ENCODE data around the gene CSMD2. TPM values are rescaled to one million over a fixed set of nuclear protein-coding genes. Genes with fewer than 3 reads are reported as not detected.
A peak's percentile ranks its signal among the peaks of the same experiment; 100 is the strongest.

CSMD2 gene
- total RNA-seq, 3 donors from 2014 or later, result 0.12 to 0.41 (median 0.28) TPM

- H3K4me1 ChIP-seq (ENCODE audit: low read depth), result no peaks in the 10 kb centered on the region
- ATAC-seq, result no peak
- H3K4me3 ChIP-seq, result no peak overlapping the region
- DNase-seq, result no peak
- intact Hi-C loops (cut with DNase I, micrococcal nuclease), result no loop called here
- TF ChIP-seq CTCF (IDR thresholded peaks at IDR 0.05), result no peak
- H3K9me3 ChIP-seq, result no peaks in the 10 kb centered on the region
- no peaks in the 10 kb centered on the region for H3K36me3 ChIP-seq (ENCODE audit: low read depth)
These were observed 402.1 kb downstream of the CSMD2 start for GRCh38 chr1:33762962-33763361.

GRCh38 chr1:33762109-33762830 is 402.8 kb downstream of the CSMD2 start:
- no peak for TF ChIP-seq CTCF (IDR thresholded peaks at IDR 0.05)
- ATAC-seq (no peak), DNase-seq (no peak)
- H3K4me1 ChIP-seq (ENCODE audit: low read depth), result no peaks in the 10 kb centered on the region
- no peak overlapping the region for H3K4me3 ChIP-seq
- H3K9me3 ChIP-seq, result no peaks in the 10 kb centered on the region
- intact Hi-C loops (cut with DNase I, micrococcal nuclease), result no loop called here
- no peaks in the 10 kb centered on the region for H3K36me3 ChIP-seq (ENCODE audit: low read depth)

GRCh38 chr1:33758698-33759097 is 406.3 kb downstream of the CSMD2 start:
- ATAC-seq (peak; percentile 48), DNase-seq (peak in 1 of 3 donors; percentile 10)
- Histone ChIP-seq H3K36me3 (ENCODE audit: low read depth) (no peaks in the 10 kb centered on the region), H3K4me1 (ENCODE audit: low read depth) (no peaks in the 10 kb centered on the region), H3K9me3 (no peaks in the 10 kb centered on the region), H3K4me3 (no peak overlapping the region)
- intact Hi-C loops (cut with DNase I, micrococcal nuclease), result no loop called here
- no peak for TF ChIP-seq CTCF (IDR thresholded peaks at IDR 0.05)

- DNase-seq (no peak), ATAC-seq (no peak)
- TF ChIP-seq CTCF (IDR thresholded peaks at IDR 0.05), result no peak
- Histone ChIP-seq H3K4me1 (ENCODE audit: low read depth) (no peaks in the 10 kb centered on the region), H3K4me3 (no peak overlapping the region), H3K9me3 (no peaks in the 10 kb centered on the region), H3K36me3 (ENCODE audit: low read depth) (no peaks in the 10 kb centered on the region)
- intact Hi-C loops (cut with DNase I, micrococcal nuclease), result no loop called here
These were observed 411.8 kb downstream of the CSMD2 start for GRCh38 chr1:33753087-33753856.

- DNase-seq (no peak), ATAC-seq (no peak)
- Histone ChIP-seq H3K4me3 (no peak overlapping the region), H3K9me3 (no peaks in the 10 kb centered on the region), H3K4me1 (ENCODE audit: low read depth) (no peaks in the 10 kb centered on the region), H3K36me3 (ENCODE audit: low read depth) (no peaks in the 10 kb centered on the region)
- intact Hi-C loops (cut with DNase I, micrococcal nuclease), result no loop called here
- no peak for TF ChIP-seq CTCF (IDR thresholded peaks at IDR 0.05)
These were observed 419.1 kb downstream of the CSMD2 start for GRCh38 chr1:33745942-33746341.

All from mucosa of descending colon (tissue), 3 donors.